GM19023 (cell line): ENCODE data around the gene ZBTB6.

Experiments
- ATAC-seq: cut with Tn5 transposase; IDR thresholded peaks from one replicate; pipeline ENCODE4 v1.9.1; 2021; ENCODE audit warnings: mild to moderate bottlenecking, moderate library complexity; ENCODE audit not compliant: unreplicated experiment

The ZBTB6 gene, protein sequence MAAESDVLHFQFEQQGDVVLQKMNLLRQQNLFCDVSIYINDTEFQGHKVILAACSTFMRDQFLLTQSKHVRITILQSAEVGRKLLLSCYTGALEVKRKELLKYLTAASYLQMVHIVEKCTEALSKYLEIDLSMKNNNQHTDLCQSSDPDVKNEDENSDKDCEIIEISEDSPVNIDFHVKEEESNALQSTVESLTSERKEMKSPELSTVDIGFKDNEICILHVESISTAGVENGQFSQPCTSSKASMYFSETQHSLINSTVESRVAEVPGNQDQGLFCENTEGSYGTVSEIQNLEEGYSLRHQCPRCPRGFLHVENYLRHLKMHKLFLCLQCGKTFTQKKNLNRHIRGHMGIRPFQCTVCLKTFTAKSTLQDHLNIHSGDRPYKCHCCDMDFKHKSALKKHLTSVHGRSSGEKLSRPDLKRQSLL

DNA sequence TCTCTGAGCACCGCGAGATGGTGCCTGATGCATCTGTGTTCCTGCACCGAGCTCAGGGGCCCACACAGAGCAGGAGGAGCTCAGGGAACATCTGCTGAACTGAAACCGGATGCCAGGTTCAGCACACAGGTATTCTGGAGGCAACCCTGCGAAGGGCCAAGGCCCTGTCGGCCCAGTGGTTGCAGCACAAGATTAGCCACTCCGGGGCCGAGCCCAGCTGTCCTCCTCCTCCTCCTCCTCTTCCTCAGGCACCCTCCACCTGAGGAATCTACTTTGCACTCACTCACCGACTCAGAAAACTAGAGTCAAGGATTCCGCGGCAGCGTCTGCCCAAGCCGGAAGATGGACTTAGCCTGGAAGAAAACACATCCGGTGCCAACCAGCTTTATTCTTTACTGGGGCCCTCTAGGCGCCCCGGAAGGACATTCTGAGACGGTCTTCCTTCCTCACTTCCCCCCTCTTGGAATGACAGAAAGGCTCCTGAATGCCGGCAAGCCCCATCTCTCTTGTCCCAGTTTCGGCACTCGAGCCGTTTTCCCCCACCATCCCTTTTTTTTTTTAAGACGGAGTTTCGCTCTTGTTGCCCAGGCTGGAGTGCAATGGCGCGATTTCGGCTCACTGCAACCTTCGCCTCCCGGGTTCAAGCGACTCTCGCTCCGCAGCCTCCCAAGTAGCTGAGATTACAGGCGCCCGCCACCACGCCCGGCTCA is at the start of gene ZBTB6:
Gene ZBTB6, minus strand, starts transcription at position 360 of the 710 bp plus-strand sequence. CDS start 1,251 bp downstream, outside the sequence.
- ATAC-seq: peak; percentile 99

GRCh38 chr9:122961139-122961538 is 48.0 kb upstream of the ZBTB6 start:
- no peak for ATAC-seq

GRCh38 chr9:122955961-122956360 is 42.8 kb upstream of the ZBTB6 start:
- ATAC-seq: no peak

- no peak for ATAC-seq
These were observed 41.1 kb upstream of the ZBTB6 start for GRCh38 chr9:122954253-122954691.

GRCh38 chr9:122951056-122951455 is 37.9 kb upstream of the ZBTB6 start:
- no peak for ATAC-seq

- no peak for ATAC-seq
These were observed 37.1 kb upstream of the ZBTB6 start for GRCh38 chr9:122950263-122950662.

GRCh38 chr9:122949696-122950095 is 36.6 kb upstream of the ZBTB6 start:
- ATAC-seq: no peak

DNA sequence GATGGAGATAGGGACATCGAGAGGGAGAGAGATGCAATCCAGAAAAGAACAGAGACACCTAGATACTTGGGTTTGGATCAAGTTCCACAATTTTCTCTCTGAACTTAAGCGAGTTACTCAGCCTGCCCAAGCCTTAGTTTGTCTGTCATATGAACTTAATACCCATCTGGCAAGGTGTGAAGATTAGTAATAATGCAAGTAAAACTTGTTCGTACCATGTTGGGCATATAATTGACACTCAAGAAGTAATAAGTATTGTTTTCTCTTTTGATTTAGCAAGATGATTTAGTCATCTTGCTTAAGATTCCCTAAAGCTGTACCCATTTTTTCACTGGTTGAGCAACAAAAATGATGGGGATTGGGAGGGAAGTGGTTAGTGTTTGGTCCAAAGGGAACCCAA is 35.2 kb upstream of the ZBTB6 start:
- ATAC-seq: no peak

DNA sequence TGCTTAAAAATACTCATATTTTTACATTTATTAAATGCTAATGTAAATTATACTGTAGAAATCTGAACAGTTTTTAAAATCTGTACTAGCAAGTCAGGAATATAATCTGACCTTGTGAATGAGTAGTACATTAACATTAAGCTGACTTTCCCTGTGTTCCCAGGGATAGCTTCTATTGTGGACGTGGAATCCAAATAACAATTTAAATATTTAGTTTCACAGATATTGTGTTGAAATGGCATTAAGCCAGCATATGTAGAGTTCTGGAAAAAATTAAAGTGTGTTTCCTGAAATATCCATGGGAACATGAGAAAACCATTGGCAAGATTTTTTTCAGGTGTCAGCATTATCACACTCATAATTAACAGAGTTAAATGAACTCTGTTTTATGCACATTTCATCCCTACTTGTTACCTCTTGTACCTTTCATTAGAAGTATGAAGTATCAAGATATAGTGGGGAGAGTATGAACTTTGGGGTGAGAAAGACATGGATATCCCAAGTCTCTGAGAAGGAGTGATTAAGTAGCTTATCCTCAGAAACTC is 33.4 kb upstream of the ZBTB6 start:
- no peak for ATAC-seq

DNA sequence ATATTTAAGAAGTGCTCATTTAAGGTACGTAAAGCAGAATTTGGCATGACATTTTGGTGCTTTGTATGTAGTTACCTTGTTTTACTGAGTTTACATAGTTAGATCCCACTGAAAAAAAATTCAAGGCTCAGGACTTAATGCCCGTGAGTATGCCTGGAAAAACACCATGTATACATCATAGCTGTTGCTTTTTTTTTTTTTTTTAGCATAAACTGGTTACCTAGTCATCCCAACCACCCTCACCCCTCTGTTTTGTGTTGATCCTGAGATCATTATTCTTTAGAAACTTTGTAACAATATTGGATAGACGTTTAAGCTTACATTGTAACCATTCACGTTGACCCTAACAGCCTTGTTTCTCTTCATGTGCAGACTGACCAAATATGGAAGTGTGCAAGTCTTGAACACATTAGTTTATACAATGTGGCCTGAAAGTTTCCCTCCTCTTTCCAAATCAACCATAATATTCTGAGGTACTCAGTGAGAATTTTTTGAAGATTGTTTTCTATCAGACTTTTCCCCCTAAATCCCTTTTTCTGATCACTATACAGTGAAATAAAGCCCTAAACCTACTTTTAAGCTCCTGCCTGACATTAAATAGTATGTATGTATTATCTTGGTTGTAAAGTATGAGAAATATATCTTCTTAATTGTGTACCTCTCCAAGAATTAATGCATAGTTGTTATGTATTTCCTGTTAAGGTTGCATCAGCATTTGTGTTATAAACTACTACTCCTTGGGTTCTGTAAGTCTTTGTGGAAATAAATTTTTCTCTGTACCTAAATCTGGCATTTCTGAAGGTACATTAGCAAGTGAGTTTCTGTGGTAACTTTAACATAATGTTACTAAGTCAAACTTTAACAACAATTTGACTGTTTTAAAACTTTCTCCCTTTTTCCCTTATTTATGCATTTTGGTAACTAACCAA is 32.1 kb upstream of the ZBTB6 start:
- ATAC-seq: no peak

DNA sequence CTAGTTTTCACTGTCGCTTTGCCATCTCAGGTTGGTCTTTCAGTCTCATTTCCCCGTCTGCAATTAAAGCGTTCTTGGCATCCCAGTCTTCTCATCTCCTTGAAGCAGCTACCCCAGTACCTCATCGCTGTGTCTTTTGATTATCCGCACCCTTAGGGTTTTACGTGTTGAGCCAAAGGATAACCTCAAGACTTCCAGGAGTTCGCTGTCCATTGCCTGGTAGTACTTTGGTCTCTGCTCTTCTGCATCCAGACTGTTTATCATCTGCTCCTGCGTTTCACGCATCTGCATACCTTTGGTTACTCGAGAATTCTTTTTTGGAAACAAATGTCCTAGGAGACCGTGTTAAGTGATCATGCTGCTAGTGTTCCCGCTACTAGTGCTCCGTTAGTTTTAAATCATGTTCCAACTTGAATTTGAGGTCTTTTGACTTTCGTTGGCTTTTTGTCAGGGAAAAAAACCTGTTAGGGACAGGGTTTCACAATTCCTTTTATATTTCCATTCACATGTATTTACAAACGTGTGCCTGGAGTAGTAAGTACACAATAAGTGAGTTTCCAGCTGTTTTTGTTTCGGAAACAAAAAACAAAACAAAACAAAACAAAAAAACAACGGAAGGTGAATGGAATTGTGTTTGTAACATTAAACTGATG is 28.6 kb upstream of the ZBTB6 start:
- ATAC-seq: no peak

DNA sequence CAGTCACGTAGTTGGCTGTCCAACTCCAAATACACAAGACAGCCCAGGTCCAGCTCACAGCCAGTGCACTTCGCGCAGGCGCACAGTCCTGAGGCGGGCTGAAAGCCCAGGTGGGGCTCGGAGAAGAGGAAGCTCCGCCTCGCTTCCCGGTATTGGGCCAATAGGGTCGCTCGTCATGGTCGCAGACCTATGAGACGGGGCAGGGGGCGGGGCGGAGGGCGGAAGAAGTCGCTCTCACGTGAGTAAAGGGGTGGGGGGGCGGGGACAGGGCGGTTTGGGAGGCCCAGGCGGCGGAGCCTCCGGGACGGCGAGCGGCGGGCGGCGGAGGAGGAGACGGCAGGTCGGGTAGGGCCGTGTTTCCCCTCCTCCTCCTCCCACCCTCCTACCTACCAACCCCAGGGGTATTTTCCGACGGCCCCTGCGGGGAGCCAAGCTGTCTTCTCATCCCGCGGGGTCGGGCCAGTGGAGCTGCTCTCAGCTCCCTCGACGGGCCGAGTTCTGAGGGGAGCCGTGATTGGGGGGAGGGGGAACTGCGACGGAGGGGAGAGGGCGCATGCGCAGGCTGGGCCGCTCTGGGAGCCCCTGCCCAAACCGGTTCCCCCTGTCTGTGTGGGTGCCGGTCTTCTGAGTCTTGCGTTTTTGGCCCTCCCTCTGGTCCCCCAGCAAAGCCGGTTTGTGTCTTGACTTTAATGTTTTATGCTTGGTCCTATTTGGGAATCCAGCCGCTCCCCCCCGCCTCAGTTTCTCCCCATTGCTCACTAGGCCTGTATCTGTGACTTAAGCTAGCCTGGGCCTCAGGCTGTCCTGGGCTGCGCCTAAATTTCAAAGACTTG is 27.8 kb upstream of the ZBTB6 start, which contains the start of gene RABGAP1:
Gene RABGAP1, plus strand, starts transcription at position 272 of the 833 bp plus-strand sequence. CDS start 16,040 bp downstream, outside the sequence.
- ATAC-seq: peak; percentile 99

DNA sequence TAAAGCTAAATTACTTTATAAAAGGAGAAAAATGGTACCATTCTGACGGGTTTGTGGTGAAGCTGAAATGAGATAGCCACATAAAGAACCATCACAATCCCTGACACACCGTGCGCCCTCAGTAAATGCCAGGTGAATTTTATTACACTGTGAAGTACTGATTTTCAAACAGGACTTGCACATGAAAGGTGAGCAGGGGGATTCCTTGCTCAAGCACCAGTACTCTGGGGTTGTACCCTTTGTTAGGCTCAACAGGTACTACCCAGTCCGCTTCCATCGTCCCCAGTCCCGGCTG is 27.3 kb upstream of the ZBTB6 start:
- no peak for ATAC-seq

DNA sequence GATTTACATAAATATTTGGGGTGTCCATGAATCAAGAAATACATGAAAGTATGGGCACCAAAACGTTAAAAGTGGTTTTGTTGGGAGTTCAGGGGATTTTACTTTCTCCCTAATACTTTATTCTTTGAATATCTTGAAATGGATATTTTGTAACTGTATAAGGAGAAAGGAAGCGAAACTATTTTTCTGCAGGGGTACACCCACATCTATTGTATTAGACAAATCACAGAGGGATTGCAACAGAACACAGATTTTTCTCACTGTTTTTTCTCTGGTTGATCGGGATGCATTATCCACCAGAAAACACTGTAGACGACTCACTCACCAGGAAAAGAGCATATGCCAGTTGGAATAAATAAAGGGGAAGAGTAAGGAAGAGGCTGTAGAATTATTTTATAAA is 26.5 kb upstream of the ZBTB6 start:
- ATAC-seq: no peak

DNA sequence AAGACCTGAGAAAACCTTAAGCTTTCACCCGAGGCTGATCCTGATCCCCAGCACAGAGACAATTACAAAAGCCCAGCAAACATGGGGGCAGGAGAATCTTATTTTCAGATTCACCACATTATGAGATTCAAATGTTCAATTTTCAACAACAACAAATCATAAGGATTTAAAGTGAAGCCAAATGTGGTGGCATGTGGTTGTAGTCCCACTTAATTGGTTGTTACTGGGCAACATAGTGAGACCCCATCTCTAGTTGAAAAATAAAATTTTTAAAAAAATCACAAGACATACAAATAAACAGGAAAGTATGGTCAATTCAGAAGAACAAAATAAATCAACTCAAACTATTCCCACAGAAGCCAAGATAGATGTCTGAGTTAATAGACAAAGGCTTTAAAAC is 23.8 kb upstream of the ZBTB6 start:
- ATAC-seq: no peak

DNA sequence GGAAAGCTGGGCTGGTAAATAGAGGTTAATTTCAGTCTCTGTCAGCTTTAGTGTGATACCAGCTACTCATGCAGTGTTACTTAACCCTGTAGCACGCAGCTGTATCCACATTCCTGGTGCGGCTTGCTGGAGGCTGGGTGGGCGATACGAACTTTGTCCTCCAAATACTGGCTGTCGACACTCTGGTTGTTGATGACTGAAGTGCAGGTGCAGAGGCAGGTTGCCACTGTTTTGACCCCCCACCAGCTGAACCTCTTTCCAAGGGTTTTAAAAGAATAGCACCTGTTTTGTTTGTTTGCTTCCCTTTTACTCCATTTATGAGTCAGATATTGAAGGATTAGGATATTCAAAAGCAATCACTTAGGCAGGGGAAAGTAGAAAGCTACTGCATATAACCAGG is 23.3 kb upstream of the ZBTB6 start:
- no peak for ATAC-seq

- ATAC-seq: peak; percentile 98
These were observed 18.4 kb upstream of the ZBTB6 start, which contains the start of gene ZBTB26 for GRCh38 chr9:122931226-122932121. Gene ZBTB26, minus strand, starts transcription at chr9:122931512. Its CDS starts 11,578 bp downstream, at chr9:122919934.

- peak; percentile 14 for ATAC-seq
These were observed 17.6 kb upstream of the ZBTB6 start for GRCh38 chr9:122930541-122931225.
